Activated naive CD4-positive, alpha-beta T cell (primary cell): ENCODE measurements around the gene ULBP3.
"Not testable (repeated sequence)": the region's sequence is repeated elsewhere in the genome, so short reads cannot be mapped to it uniquely, and the experiment has no call there.

ENCODE experiments used
- DNase-seq, 4 experiments: peaks; one replicate each; lab custom pipeline; 2025; lab: John Stamatoyannopoulos, UW

Gene ULBP3

DNA sequence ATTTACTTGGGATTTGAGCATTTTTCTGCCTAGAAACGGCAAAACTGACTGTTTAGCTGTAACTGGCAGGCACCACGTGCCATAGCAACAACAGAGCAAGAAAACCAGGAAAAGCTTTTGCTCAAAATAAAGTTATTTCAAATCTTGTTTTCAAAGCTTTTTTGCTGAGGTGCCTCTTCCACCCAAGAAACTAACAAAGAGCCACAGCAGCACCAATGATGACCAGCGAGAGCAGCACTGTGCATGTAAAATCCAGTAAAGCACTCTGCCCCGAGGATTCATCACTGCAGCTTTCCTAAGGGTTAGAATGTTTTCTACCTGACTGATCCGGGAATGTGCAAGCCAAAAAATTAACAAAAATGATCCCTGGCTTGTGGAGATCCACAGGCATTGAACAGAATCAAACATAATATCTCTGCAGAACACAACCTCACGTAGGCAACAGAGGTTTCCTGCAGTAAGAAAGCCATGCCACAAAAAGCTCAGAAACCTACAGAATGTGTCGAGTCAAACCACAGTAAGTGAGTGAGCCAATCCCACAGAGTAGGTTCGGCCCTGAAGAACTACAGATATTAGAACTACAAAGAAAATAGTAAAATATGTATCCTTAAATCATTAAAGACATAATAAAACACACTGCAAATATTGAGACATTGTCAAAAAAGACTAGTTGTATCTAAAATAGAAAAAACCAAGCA is 7.4 kb upstream of the ULBP3 start:
- DNase-seq = no peak

DNA sequence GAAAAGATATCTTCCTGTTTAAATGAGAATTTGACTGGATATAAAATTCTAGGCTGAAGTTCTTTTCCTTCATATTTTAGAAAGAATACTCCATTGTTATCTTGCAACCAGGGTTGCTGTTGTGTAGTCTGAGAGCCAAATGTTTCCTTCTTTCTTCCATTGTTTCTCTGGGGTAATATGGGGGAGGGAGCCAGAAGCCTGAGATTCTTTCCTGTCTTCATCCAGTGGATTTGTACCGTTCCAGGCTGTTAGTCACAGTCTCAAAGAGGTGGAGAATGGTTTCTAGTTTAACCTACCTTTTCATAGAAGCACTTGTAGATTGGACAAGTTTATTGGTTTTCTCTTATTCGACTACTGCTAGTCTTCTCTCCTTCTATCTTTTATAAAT is 6.1 kb upstream of the ULBP3 start:
- no peak for DNase-seq

DNA sequence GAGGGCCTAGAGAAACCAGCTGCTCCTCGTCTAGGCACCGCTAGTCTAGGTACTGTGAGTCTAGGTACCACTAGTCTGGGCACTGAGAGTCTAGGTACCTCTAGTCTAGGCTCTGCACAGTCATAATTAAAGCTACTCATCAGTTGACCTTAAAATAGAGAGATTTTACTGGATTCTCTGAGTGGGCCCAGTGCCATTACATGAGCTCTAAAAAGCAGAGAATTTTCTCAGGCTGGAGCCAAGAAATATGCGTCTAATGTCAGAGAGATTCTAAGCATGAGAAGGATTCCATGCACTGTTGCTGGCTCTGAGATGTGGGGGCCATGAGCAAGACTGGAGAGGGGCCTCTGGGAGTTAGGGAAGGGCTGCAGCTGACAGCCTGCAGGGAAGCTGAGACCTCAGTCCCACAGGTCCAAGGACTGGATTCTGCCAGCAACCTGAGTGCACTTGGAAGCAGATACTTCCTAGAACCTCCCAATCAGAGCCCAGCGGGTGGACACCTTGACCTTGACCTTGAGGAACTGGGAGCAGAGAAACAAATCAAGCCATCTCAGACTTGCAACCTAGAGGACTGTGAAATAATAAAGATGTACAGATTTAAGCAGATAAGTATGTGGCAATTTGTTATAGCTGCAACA is 5.6 kb upstream of the ULBP3 start:
- DNase-seq = not testable (repeated sequence)

DNA sequence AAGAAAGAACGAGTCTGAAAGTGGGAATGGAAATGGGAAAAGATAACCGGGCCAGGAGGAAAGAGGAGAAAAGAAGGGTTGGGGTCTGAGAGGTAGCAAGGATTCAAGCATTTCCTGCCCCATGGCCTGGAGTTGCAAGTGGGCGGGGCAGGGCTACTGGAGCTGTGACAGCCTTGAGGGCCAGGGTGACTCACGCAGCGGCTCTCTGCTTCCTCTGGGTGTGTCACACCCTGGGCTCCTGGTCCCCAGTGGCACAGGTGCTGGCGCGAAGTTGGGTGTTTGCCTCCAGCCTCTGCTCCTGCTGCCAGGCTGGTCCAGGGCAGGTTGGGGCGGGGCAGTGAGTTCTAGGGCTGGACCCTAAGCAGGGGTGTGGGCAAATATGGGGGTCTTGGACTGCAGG is 3.3 kb upstream of the ULBP3 start:
- no peak for DNase-seq

DNA sequence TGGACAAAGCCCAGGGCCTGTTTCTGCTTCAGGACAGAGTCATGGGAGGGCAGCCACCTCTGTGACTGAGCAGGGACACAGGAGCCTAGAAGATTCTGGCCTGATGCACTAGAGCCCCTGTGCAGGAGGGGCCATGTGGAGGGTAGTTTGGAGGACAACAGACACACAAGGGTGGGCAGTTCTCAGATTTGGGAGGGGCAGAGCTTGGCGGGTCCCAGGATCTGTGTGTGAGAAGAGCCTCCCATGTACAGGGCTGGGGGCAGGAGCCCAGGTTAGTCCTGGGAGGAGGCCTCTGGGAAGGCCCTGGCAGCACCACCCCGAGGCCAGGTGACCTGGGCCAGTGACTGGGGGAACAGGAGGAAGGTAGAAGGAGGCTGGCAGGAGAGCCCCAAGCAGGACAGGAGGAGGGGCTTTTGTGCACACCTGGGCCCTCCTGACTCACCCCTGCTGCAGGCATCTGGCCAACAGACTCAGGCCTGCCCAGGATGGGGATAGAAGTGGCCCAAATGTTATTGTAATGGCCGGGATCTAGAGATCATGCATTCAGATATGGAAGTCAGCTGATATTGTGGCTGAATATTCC is 1.4 kb upstream of the ULBP3 start:
- DNase-seq = no peak

DNA sequence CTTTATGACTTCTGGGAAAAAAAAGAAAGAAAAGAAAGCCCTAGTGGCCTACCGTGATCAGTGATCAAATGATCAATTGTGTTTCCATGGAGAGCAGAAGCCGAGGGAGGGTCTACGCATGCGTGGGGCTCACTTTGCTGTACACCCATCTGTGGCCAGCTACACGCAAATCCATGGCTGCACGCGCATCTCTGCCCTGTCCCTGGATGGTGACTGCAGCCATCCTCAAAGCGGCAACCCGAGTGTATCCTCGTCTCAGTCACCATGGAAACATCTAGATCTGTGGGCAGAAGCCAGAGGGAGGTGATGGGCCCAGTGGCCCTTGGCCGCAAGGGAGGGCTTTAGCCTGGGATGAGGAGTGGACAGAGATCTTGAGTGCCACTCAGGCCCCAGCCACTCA is 785 bp upstream of the ULBP3 start:
- no peak for DNase-seq

DNA sequence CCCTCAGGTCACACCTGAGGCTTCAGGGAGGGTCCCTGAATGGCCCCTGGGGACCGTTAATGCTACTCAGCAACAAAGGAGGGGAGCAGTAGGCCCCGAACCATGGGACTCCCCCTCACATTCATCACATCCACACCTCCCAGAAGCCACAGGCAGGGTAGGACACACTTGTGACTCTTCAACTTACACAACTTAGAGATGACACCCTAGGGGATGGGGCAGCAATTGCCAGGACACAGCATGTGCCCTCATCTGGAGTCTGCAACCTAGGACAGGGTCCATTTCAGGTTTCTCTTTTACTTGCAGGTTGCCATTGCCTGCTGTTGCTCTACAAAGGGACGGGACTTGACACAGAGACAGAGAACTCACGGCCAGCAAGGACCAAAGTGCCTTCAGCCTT is 770 bp downstream of the ULBP3 start:
- peak in 1 of 4 experiments; percentile 5 for DNase-seq

DNA sequence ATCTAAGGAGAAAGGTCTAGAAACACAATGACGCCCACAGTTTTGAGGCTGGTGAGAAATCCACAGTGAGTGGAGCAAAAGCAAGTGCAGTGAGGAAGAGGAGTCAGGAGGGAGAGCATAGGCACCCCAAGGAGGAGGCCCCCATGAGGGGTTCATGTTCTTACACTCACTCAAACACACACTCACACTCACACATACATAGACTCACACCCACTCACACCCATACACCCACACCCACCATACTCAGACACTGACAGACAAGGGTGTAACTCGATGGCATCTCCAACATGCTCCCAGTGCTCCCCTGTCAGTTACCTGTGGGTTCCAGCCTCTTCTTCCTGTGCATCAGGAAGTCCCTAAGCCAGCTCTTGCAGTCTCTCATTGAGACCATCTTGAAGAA is 3.8 kb downstream of the ULBP3 start:
- no peak for DNase-seq

DNA sequence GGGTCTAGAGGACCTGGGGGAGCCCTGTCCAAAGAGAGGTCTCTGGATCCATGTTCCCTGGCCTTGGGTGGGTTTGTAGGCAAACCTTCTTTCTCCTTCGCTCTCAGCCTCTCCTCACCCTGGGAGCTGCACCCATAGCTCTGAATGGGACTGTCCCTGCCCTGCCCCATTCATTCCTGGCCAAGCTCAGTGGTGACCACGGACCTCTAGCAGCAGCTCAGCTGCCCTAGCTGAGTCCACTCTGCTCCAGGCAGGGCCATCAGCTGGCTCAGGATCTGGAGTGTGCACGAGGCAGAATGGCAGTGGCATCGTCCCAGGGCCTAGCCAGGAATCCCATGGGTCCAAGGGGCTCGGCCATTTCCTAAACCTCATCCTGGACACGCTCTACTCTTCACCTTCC is 5.3 kb downstream of the ULBP3 start:
- DNase-seq = no peak

DNA sequence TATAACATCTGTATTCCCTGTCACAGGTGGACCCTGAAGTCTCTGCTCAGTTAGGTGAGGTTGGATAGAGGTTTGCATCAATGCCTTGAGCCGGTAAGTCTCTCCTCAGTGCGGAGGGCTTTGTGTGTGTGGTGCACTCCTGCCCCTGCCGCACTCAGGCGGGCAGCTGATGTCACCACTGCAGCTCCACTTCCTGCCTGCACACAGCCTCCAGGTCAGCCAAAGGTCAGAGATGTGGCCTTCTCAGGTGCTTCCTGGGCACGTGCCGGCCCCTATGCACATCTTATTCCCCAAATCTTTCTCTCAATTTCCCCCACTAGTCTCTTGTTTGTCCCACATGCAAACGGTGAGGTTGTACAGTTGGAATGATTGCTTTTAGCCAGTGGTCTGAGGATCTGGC is 8.9 kb downstream of the ULBP3 start:
- DNase-seq = not testable (repeated sequence)

DNA sequence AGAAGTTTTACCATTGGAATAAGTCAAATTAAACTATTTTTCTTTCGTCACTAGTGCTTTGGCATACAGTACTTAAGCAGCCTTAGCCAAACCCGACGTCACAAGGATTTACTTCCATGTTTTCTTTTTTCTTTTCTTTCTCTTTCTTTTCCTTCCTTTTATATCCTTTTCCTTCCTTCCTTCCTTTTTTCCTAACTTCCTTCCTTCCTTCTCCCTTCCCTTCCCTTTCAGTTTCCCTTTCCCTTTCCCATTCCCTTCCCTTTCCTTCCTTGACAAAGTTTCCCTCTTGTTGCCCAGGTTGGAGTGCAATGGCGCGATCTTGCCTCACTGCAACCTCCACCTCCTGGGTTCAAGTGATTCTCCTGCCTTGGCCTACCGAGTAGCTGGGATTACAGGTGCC is 9.9 kb downstream of the ULBP3 start:
- DNase-seq = no peak

DNA sequence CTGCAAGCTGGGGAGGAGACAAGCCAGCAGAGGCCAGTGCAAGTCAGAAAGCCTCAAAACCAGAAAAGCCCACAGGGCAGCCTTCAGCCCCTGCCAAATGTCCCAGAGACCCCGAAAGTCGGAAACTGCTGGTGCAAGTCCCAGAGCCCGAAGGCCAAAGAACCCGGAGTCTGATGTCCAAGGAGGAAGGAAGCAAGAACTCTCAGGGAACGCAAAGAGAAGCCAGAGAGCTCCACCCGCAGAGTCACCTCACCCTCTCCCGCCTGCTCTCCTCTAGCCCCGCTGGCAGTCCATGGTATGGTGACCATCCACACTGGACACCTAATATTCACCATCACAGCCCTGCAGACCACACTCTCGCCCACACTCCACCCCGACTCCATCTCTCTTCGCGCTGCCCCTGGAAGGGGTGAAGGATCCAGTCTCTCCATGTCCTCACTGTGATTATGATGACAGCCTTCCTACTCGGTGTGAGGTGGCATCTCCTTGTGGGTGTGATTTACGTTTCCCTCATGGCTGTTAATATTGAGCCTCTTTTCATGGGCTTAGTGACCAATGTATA is 10.6 kb downstream of the ULBP3 start:
- no peak for DNase-seq

DNA sequence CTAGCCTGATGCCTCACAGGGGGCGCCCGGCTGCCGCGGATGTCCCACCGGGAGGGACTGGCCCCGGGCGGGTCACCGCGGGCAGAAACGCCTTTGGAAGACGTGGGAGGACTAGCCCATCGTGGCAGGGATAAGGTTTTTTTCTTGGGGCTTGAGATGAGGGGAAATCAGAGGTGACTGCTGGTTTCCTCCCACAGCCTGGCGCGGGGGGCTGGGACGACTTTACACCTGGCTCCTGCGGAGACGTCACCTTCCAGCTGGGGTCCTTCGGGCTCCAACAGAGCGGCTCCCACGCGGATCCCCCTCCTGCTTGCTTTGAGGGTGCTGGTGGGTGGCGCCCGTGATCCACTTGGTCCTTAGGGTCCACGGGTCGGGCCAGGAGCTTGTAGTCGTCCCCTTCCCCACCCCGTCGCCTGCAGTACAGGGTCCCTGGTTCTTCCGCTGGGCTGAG is 11.4 kb downstream of the ULBP3 start:
- no peak for DNase-seq

DNA sequence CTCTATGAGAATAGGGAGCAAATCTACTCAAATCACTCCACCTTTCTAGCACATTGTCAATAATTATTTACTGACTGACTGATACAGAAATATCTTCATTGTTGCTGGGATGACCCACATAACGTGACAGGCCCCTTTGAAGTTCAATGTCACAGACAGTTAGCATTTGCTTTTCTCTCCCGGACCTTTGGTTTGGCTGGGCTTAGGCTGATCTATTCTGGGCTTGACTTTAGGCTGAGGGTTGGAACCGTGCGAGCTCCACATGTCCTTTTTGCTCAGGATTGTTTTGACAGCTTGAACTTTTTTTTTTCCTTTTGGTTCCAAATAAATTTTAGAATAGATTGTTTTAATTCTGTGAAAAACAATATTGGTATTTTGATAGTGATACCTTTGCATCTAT is 12.0 kb downstream of the ULBP3 start:
- no peak for DNase-seq

DNA sequence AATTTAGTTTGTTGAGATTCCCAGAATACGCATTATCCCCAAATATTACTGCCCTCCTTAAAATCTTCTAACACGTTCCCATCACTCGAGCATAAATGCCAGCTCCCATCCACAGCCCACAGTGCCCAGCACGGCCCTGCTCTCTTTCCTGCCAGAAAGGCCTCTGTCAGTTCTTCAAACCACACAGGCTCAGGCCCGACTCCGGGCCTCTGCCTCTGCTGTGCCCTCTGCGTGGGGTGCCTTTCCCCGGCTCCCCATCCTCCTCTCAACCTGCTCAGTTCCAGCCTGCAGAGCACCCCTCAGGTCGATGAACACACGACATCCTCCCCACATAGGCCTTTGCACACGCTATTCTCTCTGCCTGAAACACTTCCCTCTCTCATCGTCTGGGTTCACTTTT is 12.8 kb downstream of the ULBP3 start:
- no peak for DNase-seq

DNA sequence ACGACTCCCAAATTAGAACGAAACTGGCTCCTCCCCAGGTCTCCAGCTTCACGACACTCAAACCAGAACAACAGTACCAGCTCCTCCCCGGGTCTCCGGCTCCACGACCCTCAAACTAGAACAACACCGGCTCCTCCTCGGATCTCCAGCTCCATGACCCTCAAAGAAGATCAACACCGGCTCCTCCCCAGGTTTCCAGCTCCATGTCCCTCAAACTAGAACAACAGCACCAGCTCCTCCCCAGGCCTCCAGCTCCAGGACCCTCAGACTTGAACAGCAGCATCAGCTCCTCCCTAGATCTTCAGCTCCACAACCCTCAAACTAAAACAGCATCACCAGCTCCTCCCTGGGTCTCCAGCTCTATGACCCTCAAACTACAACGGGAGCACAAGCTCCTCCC is 13.8 kb downstream of the ULBP3 start:
- DNase-seq = no peak

DNA sequence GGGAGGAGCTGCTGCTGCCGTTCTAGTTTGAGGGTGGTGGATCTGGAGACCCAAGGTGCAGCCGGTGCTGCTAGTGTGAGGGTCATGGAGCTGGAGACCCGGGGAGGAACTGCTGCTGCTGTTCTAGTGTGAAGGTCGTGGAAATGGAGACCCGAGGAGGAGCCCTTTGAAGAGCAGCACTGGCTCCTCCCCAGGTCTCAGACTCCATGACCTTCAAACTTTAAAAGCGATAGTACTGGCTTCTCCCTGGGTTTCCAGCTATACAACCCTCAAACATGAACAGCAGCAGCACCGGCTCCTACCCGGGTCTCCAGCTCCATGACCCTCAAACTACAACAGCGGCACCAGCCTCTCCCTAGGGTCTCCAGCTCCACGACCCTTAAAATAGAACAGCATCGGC is 15.5 kb downstream of the ULBP3 start:
- no peak for DNase-seq

DNA sequence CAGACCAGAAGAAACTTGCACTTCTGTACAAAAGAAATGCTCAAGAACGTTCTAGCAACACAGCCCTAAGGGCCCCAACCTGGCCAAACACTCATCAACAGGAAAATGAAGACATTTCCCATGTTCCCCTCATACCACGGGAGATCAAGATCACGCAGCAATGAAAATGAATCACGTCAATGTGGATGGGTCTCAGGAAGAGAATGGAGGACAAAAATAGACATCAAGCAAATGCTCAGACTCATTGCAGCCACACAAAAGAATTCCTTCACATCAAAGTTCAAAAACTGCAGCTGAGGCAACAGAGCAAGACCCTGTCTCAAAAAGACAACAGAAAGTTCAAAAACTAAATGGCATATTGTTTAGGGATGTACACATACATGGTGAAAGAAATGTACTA is 18.1 kb downstream of the ULBP3 start:
- no peak for DNase-seq

DNA sequence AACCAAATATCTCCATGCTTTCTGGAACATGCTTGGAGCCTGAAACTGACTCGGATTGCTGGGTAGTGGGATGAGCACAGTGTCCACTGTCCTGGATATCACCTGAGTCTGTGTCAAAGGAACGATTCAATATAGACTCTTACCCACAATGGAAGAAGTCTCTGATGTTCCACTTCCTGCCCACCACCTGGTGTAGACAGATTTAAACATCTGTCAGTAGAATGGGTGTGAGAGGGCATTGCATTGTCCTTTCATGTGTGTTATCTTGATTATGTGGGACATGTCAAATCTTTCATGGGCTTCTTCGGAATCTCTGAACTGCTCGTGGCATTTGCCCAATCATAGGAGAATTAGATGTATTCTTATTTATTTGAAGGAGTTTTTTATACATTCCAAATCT is 20.8 kb downstream of the ULBP3 start:
- no peak for DNase-seq

DNA sequence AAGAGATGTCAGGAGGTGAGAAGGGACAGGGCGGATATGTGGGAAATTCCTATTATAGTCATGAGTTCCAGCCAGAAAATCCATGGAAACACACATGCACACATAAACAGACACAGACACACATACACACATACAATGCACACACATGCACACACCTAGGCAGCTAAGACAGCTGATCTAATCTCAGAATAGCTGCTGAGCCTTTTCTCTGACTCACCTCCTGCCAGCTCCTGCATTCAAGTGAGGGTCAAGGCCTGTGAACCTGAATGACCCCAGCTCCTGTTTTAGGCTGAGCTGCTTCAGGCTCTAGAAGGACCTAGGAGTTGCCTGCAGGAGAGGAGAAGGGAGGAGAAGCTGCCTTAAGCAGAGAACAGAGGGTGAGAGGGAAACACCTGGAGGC is 22.0 kb downstream of the ULBP3 start:
- no peak for DNase-seq

DNA sequence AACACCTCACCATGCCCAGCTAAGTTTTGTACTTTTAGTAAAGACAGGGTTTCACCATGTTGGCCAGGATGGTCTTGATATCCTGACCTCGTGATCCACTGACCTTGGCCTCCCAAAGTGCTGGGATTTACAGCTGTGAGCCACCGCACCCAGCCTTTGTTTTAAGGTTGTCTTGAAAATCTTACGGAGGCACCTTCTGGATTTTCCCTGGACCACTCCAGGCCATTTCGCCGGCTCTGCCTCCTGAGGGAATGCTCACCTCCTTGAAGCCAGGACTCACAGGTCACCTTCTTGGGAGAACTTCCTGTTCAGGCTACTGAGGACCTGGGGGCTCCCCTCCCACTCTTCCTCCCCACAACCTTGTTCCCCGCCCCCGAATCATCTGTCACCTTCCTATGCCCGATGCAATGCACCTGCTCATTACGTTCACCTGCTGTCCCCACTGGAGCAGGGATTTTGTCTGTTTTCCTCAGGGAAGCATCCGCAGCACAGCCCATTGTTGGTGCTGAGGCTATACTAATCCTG is 24.2 kb downstream of the ULBP3 start:
- no peak for DNase-seq

DNA sequence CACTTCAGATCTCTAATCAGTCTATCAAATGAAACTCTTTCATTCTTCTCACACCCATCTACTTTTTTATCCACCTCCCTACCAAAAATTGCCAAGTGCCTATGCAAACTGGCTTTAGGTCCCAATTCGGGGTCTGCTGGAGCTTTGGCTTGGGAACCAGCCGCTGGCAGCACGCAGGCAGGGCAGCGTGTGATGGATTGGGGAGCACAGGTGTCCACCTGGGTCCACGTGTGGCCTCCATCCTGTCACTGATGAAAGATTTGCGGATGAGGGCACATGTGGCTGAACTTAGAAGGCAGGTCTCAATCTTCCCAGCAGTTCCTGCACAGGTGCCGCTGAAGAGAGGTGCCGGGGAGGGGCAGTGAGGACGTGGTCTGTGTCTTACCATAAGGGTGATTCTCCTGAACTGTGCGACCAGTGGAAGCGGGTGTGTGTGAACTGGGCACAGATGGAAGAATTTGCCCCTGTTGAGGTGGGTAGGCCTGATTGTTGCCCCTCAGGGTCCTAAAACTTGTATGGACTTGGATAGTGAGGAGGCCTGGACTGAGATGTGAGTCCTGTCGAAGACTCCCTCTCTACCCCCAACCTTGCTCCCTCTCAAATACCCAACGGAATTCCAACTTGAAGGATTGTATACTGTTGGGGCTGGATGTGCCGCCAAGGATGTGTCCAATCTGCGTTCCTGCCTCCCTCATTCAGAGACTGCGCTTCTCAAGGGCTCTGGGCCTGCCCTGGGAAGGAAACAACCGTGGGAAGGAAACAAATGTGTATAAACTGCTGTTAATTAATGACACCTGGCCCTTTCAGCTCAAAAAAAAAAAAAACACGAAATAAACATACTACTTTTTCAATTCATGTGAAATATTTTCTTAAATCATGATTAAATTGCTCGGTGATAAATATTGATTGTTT is 25.2 kb downstream of the ULBP3 start:
- no peak for DNase-seq
